ENCODE measurements around the gene EYA2.
"Not testable (repeated sequence)": the region's sequence is repeated elsewhere in the genome, so short reads cannot be mapped to it uniquely, and the experiment has no call there.

The EYA2 gene

GRCh38 chr20:47204008-47204849, 309.6 kb downstream of the EYA2 start:
- no peak for DNase-seq (ENCODE audit: low spot score)

- DNase-seq (ENCODE audit: low spot score), result not testable (repeated sequence)
These were observed 310.1 kb downstream of the EYA2 start for GRCh38 chr20:47204850-47205122.

- DNase-seq (ENCODE audit: low spot score), result peak; percentile 81
These were observed 311.0 kb downstream of the EYA2 start for GRCh38 chr20:47205577-47206123.

- DNase-seq (ENCODE audit: low spot score), result not testable (repeated sequence)
These were observed 311.9 kb downstream of the EYA2 start for GRCh38 chr20:47206552-47206951.

GRCh38 chr20:47206962-47207641, 312.5 kb downstream of the EYA2 start:
- no peak for DNase-seq (ENCODE audit: low spot score)

- no peak for DNase-seq (ENCODE audit: low spot score)
These were observed 314.0 kb downstream of the EYA2 start for GRCh38 chr20:47208534-47209174.

GRCh38 chr20:47209982-47210381, 315.3 kb downstream of the EYA2 start:
- DNase-seq (ENCODE audit: low spot score), result no peak

GRCh38 chr20:47210470-47210869, 315.8 kb downstream of the EYA2 start:
- DNase-seq (ENCODE audit: low spot score), result no peak

GRCh38 chr20:47211036-47211435, 316.4 kb downstream of the EYA2 start:
- no peak for DNase-seq (ENCODE audit: low spot score)

GRCh38 chr20:47212606-47213207, 318.1 kb downstream of the EYA2 start:
- DNase-seq (ENCODE audit: low spot score), result no peak

- DNase-seq (ENCODE audit: low spot score), result no peak
These were observed 319.3 kb downstream of the EYA2 start for GRCh38 chr20:47213966-47214365.

GRCh38 chr20:47215653-47216397, 321.2 kb downstream of the EYA2 start:
- no peak for DNase-seq (ENCODE audit: low spot score)

- no peak for DNase-seq (ENCODE audit: low spot score)
These were observed 322.3 kb downstream of the EYA2 start for GRCh38 chr20:47216819-47217410.

- no peak for DNase-seq (ENCODE audit: low spot score)
These were observed 323.1 kb downstream of the EYA2 start for GRCh38 chr20:47217482-47218446.

- peak; percentile 52 for DNase-seq (ENCODE audit: low spot score)
These were observed 325.5 kb downstream of the EYA2 start for GRCh38 chr20:47220161-47220582.

- no peak for DNase-seq (ENCODE audit: low spot score)
These were observed 326.5 kb downstream of the EYA2 start for GRCh38 chr20:47221036-47221625.

GRCh38 chr20:47222468-47223119, 328.0 kb downstream of the EYA2 start:
- DNase-seq (ENCODE audit: low spot score), result no peak

- no peak for DNase-seq (ENCODE audit: low spot score)
These were observed 329.3 kb downstream of the EYA2 start for GRCh38 chr20:47223896-47224295.
